Right lobe of liver (tissue), 6 donors: Measurements from ENCODE around the gene TSNAX. TPM values are rescaled to one million over a fixed set of nuclear protein-coding genes. Genes with fewer than 3 reads are reported as not detected.

Experiments used
- ATAC-seq, 4 donors: fragments of 200-7000 bp; cut with Tn5 transposase; one replicate each; pipeline ENCODE4 v1.9.1; 2020; ENCODE audit warnings: mild to moderate bottlenecking in 4 of 4, moderate library complexity in 4 of 4
- DNase-seq, 3 donors: peaks; one replicate each; pipeline ENCODE4 v3.0.0-alpha.2; 2020
- H3K27ac ChIP-seq, 3 donors: fragments of 200-600 bp; one replicate each; pipeline ENCODE4 v1.8.0; 2022
- H3K27me3 ChIP-seq, 2 donors: fragments of 200-600 bp; one replicate each; pipeline ENCODE4 v1.8.0; 2022
- H3K36me3 ChIP-seq, 4 donors: fragments of 200-600 bp; sonication (generic) in 1 of 4; one replicate each; pipeline versions ENCODE4 v1.5.1 to v1.8.0; 2017 to 2022; ENCODE audit warnings: control low read depth in 1 of 4
- H3K4me1 ChIP-seq, 4 donors: fragments of 200-600 bp; sonication (generic) in 1 of 4; one replicate each; pipeline versions ENCODE4 v1.5.1 to v1.8.0; 2017 to 2022; ENCODE audit warnings: control low read depth in 1 of 4
- H3K4me3 ChIP-seq, 3 donors: fragments of 200-600 bp; one replicate each; pipeline ENCODE4 v1.8.0; 2022
- H3K9me3 ChIP-seq, 4 donors: fragments of 200-600 bp; sonication (generic) in 1 of 4; one replicate each; pipeline versions ENCODE4 v1.5.1 to v1.8.0; 2017 to 2022; ENCODE audit warnings: control low read depth in 1 of 4
- POLR2A ChIP-seq: fragments of 450-650 bp; IDR thresholded peaks from one replicate; pipeline ENCODE4 v1.6.1; 2017; ENCODE audit warnings: antibody characterized with exemption, mild to moderate bottlenecking
- WGBS: methylation state at CpG from one replicate; pipeline ENCODE4 v1.1.6; 2018; ENCODE audit warnings: low coverage, low lambda C conversion rate; ENCODE audit not compliant: insufficient coverage; ENCODE audit errors: missing lambda C conversion rate; 5-methylcytosine and 5-hydroxymethylcytosine counted together
- intact Hi-C, 2 donors: fragments of 100-400 bp; cut with DNase I; formaldehyde crosslinking; loops; one replicate each; pipeline versions ENCODE4 v1.11.2 to v1.14.1; 2022
- total RNA-seq, 6 experiments: library from RNA; depleted of rRNA in 2 of 6; stranded (reverse); fragments of >200 nt in 2 of 6; fragmentation: NEBNext Ultra II Directional in 3 of 6; extraction: Animal tissue kit (Norgen Biotek cat#: 25700) in 3 of 6; gene quantifications; one replicate each; pipeline versions ENCODE4 v1.1.0 to v1.2.4, GENCODE V29; 2016 to 2023
- TF ChIP-seq, protein P1 (sequence below), 4 donors: fragments of 200-600 bp in 3 of 4; fragments of 450-650 bp in 1 of 4; IDR thresholded peaks; one replicate each; pipeline versions ENCODE4 v1.5.1 to v1.8.0; 2016 to 2022; ENCODE audit warnings: antibody characterized with exemption in 4 of 4, mild to moderate bottlenecking in 2 of 4
- donor health status: DM: no; HTN: yes; CAD: no.
- donor health status: DM: no; HTN: no; CAD: no.
- donor health status: DM: no; HTN: no; CAD: no.
- donor health status: DM: no; HTN: yes; CAD: no.
- donor health status: DM: no; HTN: yes; CAD: no.

The TSNAX gene
- total RNA-seq, 6 experiments from 2014 or later, result 11.5 to 18.6 (median 13.6) TPM

DNA sequence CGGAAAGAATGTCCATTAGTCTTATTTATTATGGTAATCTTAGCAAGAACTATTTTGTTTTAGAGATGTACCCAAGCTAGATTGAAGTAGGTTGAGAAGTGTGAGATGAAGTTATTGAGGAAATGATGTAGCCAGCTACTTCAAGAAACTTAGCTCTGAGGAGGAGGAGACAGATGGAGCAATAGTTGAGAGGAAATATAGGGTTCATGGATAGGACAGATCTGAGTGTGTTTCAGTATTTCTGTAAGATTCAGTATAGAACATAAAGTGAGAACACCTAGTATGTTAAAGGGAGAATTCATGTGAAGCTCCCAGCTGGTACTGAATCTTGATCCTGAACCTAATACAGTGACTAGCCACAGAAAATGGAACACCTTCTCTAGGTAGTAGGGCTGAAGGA is 28.9 kb downstream of the TSNAX start:
- no peaks in the 10 kb centered on the region for H3K4me1 ChIP-seq
- DNase-seq (no peak), ATAC-seq (no peak)
- intact Hi-C loops, result no loop called here
- H3K9me3 ChIP-seq, result no peaks in the 10 kb centered on the region
- no peak overlapping the region for H3K4me3 ChIP-seq
- H3K27ac ChIP-seq, result no peak overlapping the region
- no peak for TF ChIP-seq POLR2A
- TF ChIP-seq, protein P1, sequence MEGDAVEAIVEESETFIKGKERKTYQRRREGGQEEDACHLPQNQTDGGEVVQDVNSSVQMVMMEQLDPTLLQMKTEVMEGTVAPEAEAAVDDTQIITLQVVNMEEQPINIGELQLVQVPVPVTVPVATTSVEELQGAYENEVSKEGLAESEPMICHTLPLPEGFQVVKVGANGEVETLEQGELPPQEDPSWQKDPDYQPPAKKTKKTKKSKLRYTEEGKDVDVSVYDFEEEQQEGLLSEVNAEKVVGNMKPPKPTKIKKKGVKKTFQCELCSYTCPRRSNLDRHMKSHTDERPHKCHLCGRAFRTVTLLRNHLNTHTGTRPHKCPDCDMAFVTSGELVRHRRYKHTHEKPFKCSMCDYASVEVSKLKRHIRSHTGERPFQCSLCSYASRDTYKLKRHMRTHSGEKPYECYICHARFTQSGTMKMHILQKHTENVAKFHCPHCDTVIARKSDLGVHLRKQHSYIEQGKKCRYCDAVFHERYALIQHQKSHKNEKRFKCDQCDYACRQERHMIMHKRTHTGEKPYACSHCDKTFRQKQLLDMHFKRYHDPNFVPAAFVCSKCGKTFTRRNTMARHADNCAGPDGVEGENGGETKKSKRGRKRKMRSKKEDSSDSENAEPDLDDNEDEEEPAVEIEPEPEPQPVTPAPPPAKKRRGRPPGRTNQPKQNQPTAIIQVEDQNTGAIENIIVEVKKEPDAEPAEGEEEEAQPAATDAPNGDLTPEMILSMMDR (IDR thresholded peaks at IDR 0.05), result no peak
- H3K27me3 ChIP-seq, result no peaks in the 10 kb centered on the region
- WGBS, result 100% methylated on average over 1 of the region's 1 CpG
- peaks cover 0 to 5% (median 0%) of the 10 kb centered on the region in 4 donors for H3K36me3 ChIP-seq

DNA sequence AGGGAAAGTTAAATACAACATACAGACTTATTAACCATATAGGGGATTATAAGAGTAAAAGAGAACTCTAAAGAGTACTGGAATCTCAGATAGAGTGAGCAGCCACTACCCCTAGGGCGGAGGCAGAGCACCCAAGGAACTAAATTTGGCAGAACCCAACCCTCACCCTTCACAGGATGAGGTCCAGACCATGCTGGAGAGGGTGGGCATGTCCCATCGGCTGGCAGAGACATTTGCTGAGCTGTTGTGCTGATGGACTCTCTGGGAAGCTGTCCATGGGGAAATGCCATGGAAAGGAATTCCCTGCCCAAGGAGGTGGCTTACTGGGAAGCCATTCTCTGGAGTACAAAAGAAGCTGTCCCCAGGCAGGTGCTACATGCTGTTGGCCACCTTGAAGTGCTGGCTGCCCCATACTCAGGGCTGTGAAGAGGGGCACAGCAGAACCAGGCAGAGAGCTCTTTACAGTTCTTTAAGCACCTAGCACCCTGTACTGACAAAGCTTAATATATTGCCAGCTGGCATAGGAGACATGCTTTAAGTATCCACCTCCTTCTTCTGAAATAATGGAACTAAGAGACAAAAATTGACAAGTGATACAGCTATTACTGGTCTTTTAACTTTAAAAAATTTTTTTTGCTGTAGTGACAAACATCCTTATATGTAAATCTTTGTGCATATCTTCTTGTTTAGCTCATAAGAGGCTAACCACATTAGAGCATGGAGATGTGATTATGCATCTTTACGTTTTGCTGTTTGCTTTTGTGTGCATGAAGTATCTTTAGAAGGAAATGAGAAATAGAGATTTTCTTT is 29.6 kb downstream of the TSNAX start:
- peaks cover 0 to 5% (median 3%) of the 10 kb centered on the region in 4 donors for H3K36me3 ChIP-seq
- intact Hi-C loops, result no loop called here
- 85% methylated on average over 3 of the region's 3 CpGs for WGBS
- no peak overlapping the region for H3K4me3 ChIP-seq
- TF ChIP-seq, protein P1 (IDR thresholded peaks at IDR 0.05), result no peak
- no peak for TF ChIP-seq POLR2A
- DNase-seq, result no peak
- H3K27ac ChIP-seq, result no peak overlapping the region
- H3K27me3 ChIP-seq, result no peaks in the 10 kb centered on the region
- no peak for ATAC-seq
- no peaks in the 10 kb centered on the region for H3K4me1 ChIP-seq
- no peaks in the 10 kb centered on the region for H3K9me3 ChIP-seq

DNA sequence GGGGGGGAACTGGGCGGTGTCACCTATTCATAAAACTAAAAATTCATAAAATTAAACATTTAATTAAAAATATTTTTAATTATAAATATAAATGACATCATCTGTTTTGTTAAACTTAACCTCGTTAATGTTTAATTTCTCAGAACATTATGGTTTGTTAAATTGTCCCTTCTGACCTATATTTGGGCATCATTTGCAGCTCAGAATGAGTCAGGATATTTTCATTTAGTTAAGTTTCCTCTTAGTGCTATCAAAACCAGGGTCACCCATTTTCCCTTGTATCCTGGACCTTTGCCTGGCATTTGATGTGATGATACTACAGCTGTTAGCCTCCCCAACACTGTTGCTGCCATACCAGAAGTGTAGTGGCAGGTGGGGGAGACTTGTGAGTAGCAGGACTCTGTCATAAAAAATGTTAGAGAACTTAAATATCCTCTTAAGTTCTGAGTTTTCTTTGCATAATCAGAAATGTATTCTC is 30.3 kb downstream of the TSNAX start:
- no peak for TF ChIP-seq POLR2A
- TF ChIP-seq, protein P1 (IDR thresholded peaks at IDR 0.05), result no peak
- 87% methylated on average over 2 of the region's 2 CpGs for WGBS

DNA sequence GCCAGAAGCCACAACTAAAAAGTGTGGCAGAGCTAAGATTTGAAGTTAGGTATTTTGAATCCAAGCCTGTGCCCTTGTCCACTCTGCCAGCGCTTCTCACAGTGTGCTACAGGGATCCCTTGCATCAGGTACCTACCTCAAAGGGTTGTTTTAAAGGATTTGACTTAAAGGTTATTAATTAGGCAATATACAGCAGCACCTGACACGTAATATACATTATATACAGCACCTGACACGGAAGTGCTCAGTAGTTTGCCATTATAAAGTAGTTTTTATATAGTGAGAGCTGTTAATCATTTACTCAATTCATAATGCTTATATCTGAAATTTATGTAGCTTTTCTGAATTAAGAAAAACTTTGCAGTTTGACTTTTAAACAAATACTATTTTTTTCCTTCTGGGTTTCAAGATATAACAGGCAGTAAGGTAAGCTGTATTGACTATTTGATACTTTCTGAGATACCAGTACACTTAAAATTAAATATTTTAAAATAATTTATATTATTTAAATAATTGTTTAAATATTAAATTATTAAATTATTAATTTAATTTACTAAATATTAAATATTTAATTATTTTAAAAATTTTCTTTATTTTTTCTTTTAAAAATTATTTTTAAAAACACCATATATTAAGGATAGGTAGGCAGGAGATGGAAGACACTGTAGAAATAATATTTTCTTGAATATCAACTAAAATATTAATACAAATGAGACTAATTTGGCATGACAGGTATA is 33.3 kb downstream of the TSNAX start:
- no peaks in the 10 kb centered on the region for H3K4me1 ChIP-seq
- DNase-seq (no peak), ATAC-seq (no peak)
- intact Hi-C loops, result no loop called here
- no peak overlapping the region for H3K4me3 ChIP-seq
- no peaks in the 10 kb centered on the region for H3K27me3 ChIP-seq
- 97% methylated on average over 3 of the region's 3 CpGs for WGBS
- H3K9me3 ChIP-seq, result no peaks in the 10 kb centered on the region
- peaks cover 0 to 14% (median 3%) of the 10 kb centered on the region in 4 donors for H3K36me3 ChIP-seq
- TF ChIP-seq, protein P1 (IDR thresholded peaks at IDR 0.05), result no peak
- no peak for TF ChIP-seq POLR2A
- no peak overlapping the region for H3K27ac ChIP-seq

More for the DNA sequence above, 30.3 kb downstream of the TSNAX start:
- Histone ChIP-seq H3K27ac (no peak overlapping the region), H3K27me3 (no peaks in the 10 kb centered on the region), H3K36me3 (peaks cover 0 to 5% (median 3%) of the 10 kb centered on the region in 4 donors), H3K4me3 (no peak overlapping the region), H3K9me3 (no peaks in the 10 kb centered on the region), H3K4me1 (no peaks in the 10 kb centered on the region)
- intact Hi-C loops, result no loop called here
- ATAC-seq (no peak), DNase-seq (no peak)
